HL-60/S4 treated with phorbol 12-myristate 13-acetate at 8.2 ng/mL for 4 days and 3 days (cell line): Measurements from ENCODE around the gene RUNX3.

Experiments
- in situ Hi-C: fragments of 300-500 bp; cut with MboI; formaldehyde crosslinking; loops from 2 replicates; pipeline ENCODE4 v1.15.0; 2022; ENCODE audit warnings: low sequenced_read_pairs

Gene RUNX3

GRCh38 chr1:24948079-24948827, 18.2 kb upstream of the RUNX3 start:
- in situ Hi-C loops = no loop called here

GRCh38 chr1:24946861-24947658, 17.0 kb upstream of the RUNX3 start:
- in situ Hi-C loops = no loop called here

- in situ Hi-C loops = no loop called here
These were observed 15.6 kb upstream of the RUNX3 start for GRCh38 chr1:24945354-24946326.

GRCh38 chr1:24944318-24944717, 14.2 kb upstream of the RUNX3 start:
- in situ Hi-C loops = no loop called here

- in situ Hi-C loops = no loop called here
These were observed 12.7 kb upstream of the RUNX3 start for GRCh38 chr1:24942789-24943188.

GRCh38 chr1:24941564-24941963, 11.5 kb upstream of the RUNX3 start:
- in situ Hi-C loops = no loop called here

- in situ Hi-C loops = no loop called here
These were observed 10.2 kb upstream of the RUNX3 start for GRCh38 chr1:24940231-24940630.

- in situ Hi-C loops = no loop called here
These were observed 9.7 kb upstream of the RUNX3 start for GRCh38 chr1:24939675-24940193.

GRCh38 chr1:24939040-24939674, 9.1 kb upstream of the RUNX3 start:
- in situ Hi-C loops = no loop called here

GRCh38 chr1:24938276-24938675, 8.2 kb upstream of the RUNX3 start:
- in situ Hi-C loops = no loop called here

- in situ Hi-C loops = no loop called here
These were observed 6.6 kb upstream of the RUNX3 start for GRCh38 chr1:24936684-24937083.

- in situ Hi-C loops = no loop called here
These were observed 5.8 kb upstream of the RUNX3 start for GRCh38 chr1:24935615-24936484.

GRCh38 chr1:24935196-24935526, 5.1 kb upstream of the RUNX3 start:
- in situ Hi-C loops = no loop called here

GRCh38 chr1:24934310-24935195, 4.5 kb upstream of the RUNX3 start:
- in situ Hi-C loops = no loop called here

GRCh38 chr1:24933468-24933867, 3.4 kb upstream of the RUNX3 start:
- in situ Hi-C loops = no loop called here

- in situ Hi-C loops = no loop called here
These were observed 2.7 kb upstream of the RUNX3 start for GRCh38 chr1:24932725-24933294.

- in situ Hi-C loops = no loop called here
These were observed 2.2 kb upstream of the RUNX3 start for GRCh38 chr1:24932284-24932683.
